C4-2B (cell line): ENCODE measurements around the gene ELFN1.

Experiments used
- CTCF ChIP-seq: fragments of 450-650 bp; conservative IDR thresholded peaks from 2 replicates; pipeline ENCODE4 v1.5.1; 2017; ENCODE audit warnings: mild to moderate bottlenecking
- ZFX ChIP-seq: fragments of 450-650 bp; IDR thresholded peaks from 2 replicates; pipeline ENCODE4 v1.6.1; 2017

GRCh38 chr7:1748839-1749173, 78.7 kb downstream of the ELFN1 start:
- no peak for TF ChIP-seq CTCF
- TF ChIP-seq ZFX: no peak
